ENCODE data around the gene ZNF830.
"Not testable (repeated sequence)": the region's sequence is repeated elsewhere in the genome, so short reads cannot be mapped to it uniquely, and the experiment has no call there.

Gene ZNF830

GRCh38 chr17:34988644-34989043, 27.3 kb downstream of the ZNF830 start:
- Histone ChIP-seq H3K27ac (no peak overlapping the region), H3K4me3 (no peak overlapping the region)

- Histone ChIP-seq H3K27ac (no peak overlapping the region), H3K4me3 (no peak overlapping the region)
Observed at GRCh38 chr17:34989473-34989872, 28.1 kb downstream of the ZNF830 start.

GRCh38 chr17:34990921-34991365, 29.6 kb downstream of the ZNF830 start:
- no peak overlapping the region for H3K27ac ChIP-seq
- H3K4me3 ChIP-seq: no peak overlapping the region

GRCh38 chr17:34991606-34992005, 30.3 kb downstream of the ZNF830 start:
- Histone ChIP-seq H3K4me3 (no peak overlapping the region), H3K27ac (no peak overlapping the region)

GRCh38 chr17:34993031-34993430, 31.7 kb downstream of the ZNF830 start:
- Histone ChIP-seq H3K27ac (no peak overlapping the region), H3K4me3 (no peak overlapping the region)

GRCh38 chr17:34996422-34997285, 35.3 kb downstream of the ZNF830 start:
- Histone ChIP-seq H3K27ac (peak overlapping the region in 1 of 21 experiments; percentile 12), H3K4me3 (no peak overlapping the region)

GRCh38 chr17:34997355-34997862, 36.1 kb downstream of the ZNF830 start:
- Histone ChIP-seq H3K4me3 (no peak overlapping the region), H3K27ac (peak overlapping the region in 2 of 21 experiments; percentile 12 to 20)

- peak overlapping the region in 5 of 21 experiments; percentile 2 to 41 (median 17) for H3K27ac ChIP-seq
Observed at GRCh38 chr17:34998205-34998604, 36.9 kb downstream of the ZNF830 start.

GRCh38 chr17:34999456-34999855, 38.1 kb downstream of the ZNF830 start:
- no peak overlapping the region for H3K4me3 ChIP-seq
- no peak overlapping the region for H3K27ac ChIP-seq

More at GRCh38 chr17:34998205-34998604, 36.9 kb downstream of the ZNF830 start:
- H3K4me3 ChIP-seq: no peak overlapping the region

GRCh38 chr17:35000965-35001364, 39.6 kb downstream of the ZNF830 start:
- not testable (repeated sequence) for H3K27ac ChIP-seq, H3K4me3 ChIP-seq

GRCh38 chr17:35001549-35001948, 40.2 kb downstream of the ZNF830 start:
- Histone ChIP-seq H3K27ac (no peak overlapping the region), H3K4me3 (no peak overlapping the region)

GRCh38 chr17:35002876-35003551, 41.7 kb downstream of the ZNF830 start:
- Histone ChIP-seq H3K27ac (no peak overlapping the region), H3K4me3 (no peak overlapping the region)

- Histone ChIP-seq H3K4me3 (no peak overlapping the region), H3K27ac (no peak overlapping the region)
Observed at GRCh38 chr17:35003778-35004177, 42.4 kb downstream of the ZNF830 start.

- Histone ChIP-seq H3K4me3 (no peak overlapping the region), H3K27ac (no peak overlapping the region)
Observed at GRCh38 chr17:35006345-35006744, 45.0 kb downstream of the ZNF830 start.

- peak overlapping the region in 1 of 21 experiments; percentile 17 for H3K27ac ChIP-seq
Observed at GRCh38 chr17:35006961-35007360, 45.6 kb downstream of the ZNF830 start.

GRCh38 chr17:35010093-35010492, 48.8 kb downstream of the ZNF830 start:
- no peak overlapping the region for H3K27ac ChIP-seq
- no peak overlapping the region for H3K4me3 ChIP-seq

More at GRCh38 chr17:35006961-35007360, 45.6 kb downstream of the ZNF830 start:
- H3K4me3 ChIP-seq: no peak overlapping the region

GRCh38 chr17:35011671-35012216, 50.4 kb downstream of the ZNF830 start:
- H3K4me3 ChIP-seq: no peak overlapping the region
- no peak overlapping the region for H3K27ac ChIP-seq
